Neural cell (in vitro differentiated cells): ENCODE data around the gene STX18. TPM values are rescaled to one million over a fixed set of nuclear protein-coding genes. Genes with fewer than 3 reads are reported as not detected.

Experiments
- H2AFZ ChIP-seq: fragments of 200-600, 300-800 bp; sonication (generic), shearing (Covaris generic); 2 replicates; pipeline ENCODE4 v1.6.0; 2014; ENCODE audit warnings: low read depth, mild to moderate bottlenecking, antibody characterized with exemption, low read length, moderate library complexity
- H3F3A ChIP-seq: fragments of 200-600 bp; shearing (Covaris generic); 2 replicates; pipeline ENCODE4 v1.6.1; 2016; ENCODE audit warnings: mild to moderate bottlenecking, moderate library complexity, mixed read lengths, antibody characterized with exemption, low read length; ENCODE audit not compliant: insufficient read depth, poor library complexity, severe bottlenecking
- H3K27ac ChIP-seq: fragments of 200-600, 300-800 bp; sonication (generic), shearing (Covaris generic); 2 replicates; pipeline ENCODE4 v1.5.1; 2014; ENCODE audit warnings: mild to moderate bottlenecking, low read length, moderate library complexity
- H3K27me3 ChIP-seq: fragments of 300-800, 200-600 bp; sonication (generic), shearing (Covaris generic); 2 replicates; pipeline ENCODE4 v1.6.0; 2014; ENCODE audit warnings: mild to moderate bottlenecking, low read depth, low read length, moderate library complexity; ENCODE audit not compliant: insufficient read depth
- H3K36me3 ChIP-seq: fragments of 300-800, 200-600 bp; sonication (generic), shearing (Covaris generic); 2 replicates; pipeline ENCODE4 v1.5.1; 2014; ENCODE audit warnings: mild to moderate bottlenecking, antibody characterized with exemption, low read length, moderate library complexity; ENCODE audit not compliant: insufficient read depth
- H3K4me2 ChIP-seq: fragments of 300-800, 200-600 bp; sonication (generic), shearing (Covaris generic); 2 replicates; pipeline ENCODE4 v1.6.0; 2014; ENCODE audit warnings: mild to moderate bottlenecking, low read length
- H3K4me3 ChIP-seq: fragments of 300-800, 200-600 bp; sonication (generic), shearing (Covaris generic); 2 replicates; pipeline ENCODE4 v1.5.1; 2014; ENCODE audit warnings: mild to moderate bottlenecking, low read length, moderate library complexity
- H3K79me2 ChIP-seq: fragments of 200-600 bp; shearing (Covaris generic); replicated peaks from 2 replicates; pipeline ENCODE4 v1.6.0; 2014; ENCODE audit warnings: mild to moderate bottlenecking, low read length, moderate library complexity; ENCODE audit not compliant: insufficient read depth
- H3K9ac ChIP-seq: fragments of 300-800, 200-600 bp; sonication (generic), shearing (Covaris generic); 2 replicates; pipeline ENCODE4 v1.6.1; 2016; ENCODE audit warnings: mild to moderate bottlenecking, low read length, mixed read lengths
- H3K9me2 ChIP-seq: fragments of 200-600 bp; shearing (Covaris generic); 2 replicates; pipeline ENCODE4 v1.6.1; 2016; ENCODE audit warnings: mild to moderate bottlenecking, low read length, mixed read lengths; ENCODE audit not compliant: insufficient read depth
- H3K9me3 ChIP-seq: fragments of 200-600, 300-800 bp; sonication (generic), shearing (Covaris generic); 2 replicates; pipeline ENCODE4 v1.6.1; 2016; ENCODE audit warnings: mild to moderate bottlenecking, mixed run types, low read length, moderate library complexity, mixed read lengths
- H4K20me1 ChIP-seq: fragments of 200-600 bp; shearing (Covaris generic); 2 replicates; pipeline ENCODE4 v1.6.1; 2016; ENCODE audit warnings: mild to moderate bottlenecking, mixed run types; ENCODE audit not compliant: insufficient read depth
- EP300 ChIP-seq: fragments of 450-650 bp; conservative IDR thresholded peaks from 2 replicates; pipeline ENCODE4 v1.6.1; 2014; ENCODE audit warnings: antibody characterized with exemption, mild to moderate bottlenecking, moderate library complexity; ENCODE audit not compliant: poor library complexity, severe bottlenecking
- EZH2 ChIP-seq: fragments of 200-600, 300-800 bp; shearing (Covaris generic), sonication (generic); IDR thresholded peaks from 2 replicates; pipeline ENCODE4 v1.6.1; 2014; ENCODE audit warnings: antibody characterized with exemption, low read length, borderline replicate concordance, mild to moderate bottlenecking; ENCODE audit not compliant: insufficient read depth, poor library complexity, severe bottlenecking
- MXI1 ChIP-seq: fragments of 450-650 bp; conservative IDR thresholded peaks from 2 replicates; pipeline ENCODE4 v1.6.1; 2014; ENCODE audit warnings: antibody characterized with exemption, mild to moderate bottlenecking; ENCODE audit not compliant: poor library complexity, severe bottlenecking
- POLR2AphosphoS5 ChIP-seq: IDR thresholded peaks from 2 replicates; pipeline ENCODE4 v1.6.1; 2012
- RAD21 ChIP-seq: fragments of 450-650 bp; conservative IDR thresholded peaks from 2 replicates; pipeline ENCODE4 v1.6.1; 2014; ENCODE audit warnings: antibody characterized with exemption, mild to moderate bottlenecking, moderate library complexity
- SMC3 ChIP-seq: fragments of 450-650 bp; conservative IDR thresholded peaks from 2 replicates; pipeline ENCODE4 v1.6.1; 2014; ENCODE audit warnings: antibody characterized with exemption, mild to moderate bottlenecking, moderate library complexity; ENCODE audit not compliant: poor library complexity
- TAF1 ChIP-seq: IDR thresholded peaks from 2 replicates; pipeline ENCODE4 v1.6.1; 2012; ENCODE audit warnings: low read depth
- polyA plus RNA-seq: library from polyadenylated mRNA; depleted of rRNA; stranded (reverse); fragments of >200 nt; gene quantifications from 2 replicates; pipeline ENCODE4 v1.2.3, GENCODE V29; 2014
- TF ChIP-seq, protein P1 (sequence below): fragments of 450-650 bp; IDR thresholded peaks from 2 replicates; pipeline ENCODE4 v1.5.1; 2014; ENCODE audit warnings: antibody characterized with exemption, mild to moderate bottlenecking, moderate library complexity; ENCODE audit not compliant: poor library complexity, severe bottlenecking
- TF ChIP-seq, protein P2 (sequence below): IDR thresholded peaks from 2 replicates; pipeline ENCODE4 v1.6.1; 2012; ENCODE audit warnings: borderline replicate concordance

The STX18 gene
- polyA plus RNA-seq, 1 donor from 2014 or later = 64.5 TPM

DNA sequence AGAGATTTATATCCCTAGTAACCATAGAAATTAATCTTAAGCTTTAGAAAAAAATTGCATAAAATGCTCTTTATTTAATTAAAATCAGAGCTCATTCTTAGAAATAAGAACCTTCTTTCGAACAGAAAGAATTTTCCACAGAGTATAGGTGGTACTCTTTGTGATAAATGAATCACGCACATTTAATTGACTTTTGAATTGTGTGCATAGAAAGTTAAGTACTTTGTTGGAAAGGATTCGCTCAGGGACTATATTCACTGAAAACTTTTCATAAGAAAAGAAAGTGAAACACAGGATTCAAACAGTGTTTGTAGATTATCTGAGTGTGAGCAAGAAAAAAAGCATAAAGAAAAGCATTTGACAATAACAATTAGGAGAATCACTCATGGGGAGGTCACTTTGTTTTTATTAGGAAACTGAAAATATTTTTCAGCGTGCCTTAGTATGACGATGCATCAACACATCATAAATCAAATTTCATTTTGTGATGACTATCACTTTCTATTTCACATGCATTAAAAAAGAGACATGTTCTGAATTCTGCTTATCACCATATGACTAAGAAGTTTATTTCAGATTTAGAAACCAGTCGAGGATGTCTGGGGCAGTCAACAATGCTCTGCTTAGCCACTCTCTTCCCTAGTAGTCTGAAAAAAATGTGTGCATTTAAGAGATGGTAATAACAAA is 49.5 kb downstream of the STX18 start:
- Histone ChIP-seq H3K4me3 (no peak overlapping the region), H3K27me3 (no peaks in the 10 kb centered on the region), H3K36me3 (no peaks in the 10 kb centered on the region), H4K20me1 (no peaks in the 10 kb centered on the region), H3K9me3 (no peaks in the 10 kb centered on the region), H3F3A (no peaks in the 10 kb centered on the region), H3K9ac (no peak overlapping the region), H3K79me2 (peaks cover 4% of the 10 kb centered on the region), H2AFZ (no peak overlapping the region), H3K4me2 (no peak overlapping the region), H3K27ac (no peak overlapping the region), H3K9me2 (no peaks in the 10 kb centered on the region)
- TF ChIP-seq, protein P1, sequence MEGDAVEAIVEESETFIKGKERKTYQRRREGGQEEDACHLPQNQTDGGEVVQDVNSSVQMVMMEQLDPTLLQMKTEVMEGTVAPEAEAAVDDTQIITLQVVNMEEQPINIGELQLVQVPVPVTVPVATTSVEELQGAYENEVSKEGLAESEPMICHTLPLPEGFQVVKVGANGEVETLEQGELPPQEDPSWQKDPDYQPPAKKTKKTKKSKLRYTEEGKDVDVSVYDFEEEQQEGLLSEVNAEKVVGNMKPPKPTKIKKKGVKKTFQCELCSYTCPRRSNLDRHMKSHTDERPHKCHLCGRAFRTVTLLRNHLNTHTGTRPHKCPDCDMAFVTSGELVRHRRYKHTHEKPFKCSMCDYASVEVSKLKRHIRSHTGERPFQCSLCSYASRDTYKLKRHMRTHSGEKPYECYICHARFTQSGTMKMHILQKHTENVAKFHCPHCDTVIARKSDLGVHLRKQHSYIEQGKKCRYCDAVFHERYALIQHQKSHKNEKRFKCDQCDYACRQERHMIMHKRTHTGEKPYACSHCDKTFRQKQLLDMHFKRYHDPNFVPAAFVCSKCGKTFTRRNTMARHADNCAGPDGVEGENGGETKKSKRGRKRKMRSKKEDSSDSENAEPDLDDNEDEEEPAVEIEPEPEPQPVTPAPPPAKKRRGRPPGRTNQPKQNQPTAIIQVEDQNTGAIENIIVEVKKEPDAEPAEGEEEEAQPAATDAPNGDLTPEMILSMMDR = no peak

DNA sequence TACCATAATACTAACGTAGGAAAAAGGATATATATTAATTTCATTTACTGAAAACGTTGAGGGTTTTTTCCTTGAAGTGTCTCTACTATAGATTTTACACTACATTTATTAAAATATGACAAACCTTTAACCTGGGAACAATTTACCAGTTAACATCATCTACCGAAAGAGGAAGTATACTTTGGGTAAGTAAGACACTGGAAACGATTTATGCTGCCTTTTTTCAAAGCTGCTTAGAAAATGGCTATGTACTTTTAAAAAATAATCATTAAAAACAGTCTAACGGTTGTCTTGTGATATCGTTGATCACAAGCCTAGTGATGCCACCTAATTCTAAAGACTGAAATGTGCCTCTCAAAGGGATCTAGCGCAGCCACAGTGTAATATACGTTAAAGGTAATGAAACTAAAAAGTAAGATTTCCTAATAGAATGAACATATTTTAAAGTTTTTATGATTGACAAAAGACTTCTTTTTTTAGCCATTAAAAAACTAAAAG is 50.4 kb downstream of the STX18 start:
- no peak overlapping the region for H3K27ac ChIP-seq
- no peaks in the 10 kb centered on the region for H3K9me2 ChIP-seq
- H4K20me1 ChIP-seq = no peaks in the 10 kb centered on the region
- no peak overlapping the region for H3K4me3 ChIP-seq
- no peaks in the 10 kb centered on the region for H3K36me3 ChIP-seq
- no peaks in the 10 kb centered on the region for H3K9me3 ChIP-seq
- H3K27me3 ChIP-seq = no peaks in the 10 kb centered on the region
- H3F3A ChIP-seq = no peaks in the 10 kb centered on the region
- no peak overlapping the region for H3K9ac ChIP-seq
- no peak overlapping the region for H2AFZ ChIP-seq
- TF ChIP-seq, protein P1 = no peak
- TF ChIP-seq, protein P2, sequence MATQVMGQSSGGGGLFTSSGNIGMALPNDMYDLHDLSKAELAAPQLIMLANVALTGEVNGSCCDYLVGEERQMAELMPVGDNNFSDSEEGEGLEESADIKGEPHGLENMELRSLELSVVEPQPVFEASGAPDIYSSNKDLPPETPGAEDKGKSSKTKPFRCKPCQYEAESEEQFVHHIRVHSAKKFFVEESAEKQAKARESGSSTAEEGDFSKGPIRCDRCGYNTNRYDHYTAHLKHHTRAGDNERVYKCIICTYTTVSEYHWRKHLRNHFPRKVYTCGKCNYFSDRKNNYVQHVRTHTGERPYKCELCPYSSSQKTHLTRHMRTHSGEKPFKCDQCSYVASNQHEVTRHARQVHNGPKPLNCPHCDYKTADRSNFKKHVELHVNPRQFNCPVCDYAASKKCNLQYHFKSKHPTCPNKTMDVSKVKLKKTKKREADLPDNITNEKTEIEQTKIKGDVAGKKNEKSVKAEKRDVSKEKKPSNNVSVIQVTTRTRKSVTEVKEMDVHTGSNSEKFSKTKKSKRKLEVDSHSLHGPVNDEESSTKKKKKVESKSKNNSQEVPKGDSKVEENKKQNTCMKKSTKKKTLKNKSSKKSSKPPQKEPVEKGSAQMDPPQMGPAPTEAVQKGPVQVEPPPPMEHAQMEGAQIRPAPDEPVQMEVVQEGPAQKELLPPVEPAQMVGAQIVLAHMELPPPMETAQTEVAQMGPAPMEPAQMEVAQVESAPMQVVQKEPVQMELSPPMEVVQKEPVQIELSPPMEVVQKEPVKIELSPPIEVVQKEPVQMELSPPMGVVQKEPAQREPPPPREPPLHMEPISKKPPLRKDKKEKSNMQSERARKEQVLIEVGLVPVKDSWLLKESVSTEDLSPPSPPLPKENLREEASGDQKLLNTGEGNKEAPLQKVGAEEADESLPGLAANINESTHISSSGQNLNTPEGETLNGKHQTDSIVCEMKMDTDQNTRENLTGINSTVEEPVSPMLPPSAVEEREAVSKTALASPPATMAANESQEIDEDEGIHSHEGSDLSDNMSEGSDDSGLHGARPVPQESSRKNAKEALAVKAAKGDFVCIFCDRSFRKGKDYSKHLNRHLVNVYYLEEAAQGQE = no peak
- TF ChIP-seq MXI1 (no peak), SMC3 (no peak), EZH2 (no peak), POLR2AphosphoS5 (no peak), RAD21 (no peak), EP300 (no peak), TAF1 (no peak)
- H3K4me2 ChIP-seq = no peak overlapping the region
- H3K79me2 ChIP-seq = peaks cover 4% of the 10 kb centered on the region
